Right kidney (tissue), 1 donor: ENCODE measurements around the gene TMEM132E.

ENCODE experiments used
- DNase-seq: peaks from one replicate; pipeline ENCODE4 v3.0.0-alpha.2; 2016

The TMEM132E gene

DNA sequence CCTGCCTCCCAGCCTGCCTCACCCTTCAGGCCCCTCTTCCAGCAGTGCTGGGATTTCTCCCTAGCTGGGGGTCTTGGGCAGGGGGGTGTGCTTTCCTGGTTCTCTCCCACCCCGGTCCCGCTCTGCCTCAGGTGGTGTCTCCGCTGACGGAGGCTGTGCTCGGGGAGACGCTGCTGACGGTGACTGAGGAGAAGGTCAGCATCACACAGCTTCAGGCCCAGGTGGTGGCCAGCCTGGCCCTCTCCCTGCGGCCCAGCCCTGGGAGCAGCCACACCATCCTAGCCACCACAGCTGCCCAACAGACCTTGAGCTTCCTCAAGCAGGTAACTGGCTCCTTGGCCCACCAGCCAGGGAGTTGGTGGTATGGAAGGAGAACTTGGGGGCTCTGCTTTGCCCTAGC lies 56.5 kb downstream of the TMEM132E start:
- DNase-seq = no peak

DNA sequence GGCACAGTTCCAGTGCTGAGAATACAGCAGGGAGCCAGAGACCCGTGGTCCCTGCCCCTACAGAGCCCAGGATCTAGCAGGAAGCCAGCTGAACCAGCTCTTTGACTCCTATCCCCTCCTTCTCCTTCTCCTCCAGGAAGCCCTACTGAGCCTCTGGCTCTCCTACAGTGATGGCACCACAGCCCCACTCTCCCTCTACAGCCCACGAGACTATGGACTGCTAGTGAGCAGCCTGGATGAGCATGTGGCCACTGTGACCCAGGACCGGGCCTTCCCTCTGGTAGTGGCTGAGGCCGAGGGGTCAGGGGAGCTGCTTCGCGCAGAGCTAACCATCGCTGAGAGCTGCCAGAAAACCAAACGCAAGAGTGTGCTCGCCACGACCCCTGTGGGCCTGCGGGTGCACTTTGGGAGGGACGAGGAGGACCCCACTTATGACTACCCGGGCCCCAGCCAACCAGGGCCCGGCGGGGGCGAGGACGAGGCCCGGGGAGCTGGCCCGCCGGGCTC lies 57.7 kb downstream of the TMEM132E start:
- DNase-seq = no peak

DNA sequence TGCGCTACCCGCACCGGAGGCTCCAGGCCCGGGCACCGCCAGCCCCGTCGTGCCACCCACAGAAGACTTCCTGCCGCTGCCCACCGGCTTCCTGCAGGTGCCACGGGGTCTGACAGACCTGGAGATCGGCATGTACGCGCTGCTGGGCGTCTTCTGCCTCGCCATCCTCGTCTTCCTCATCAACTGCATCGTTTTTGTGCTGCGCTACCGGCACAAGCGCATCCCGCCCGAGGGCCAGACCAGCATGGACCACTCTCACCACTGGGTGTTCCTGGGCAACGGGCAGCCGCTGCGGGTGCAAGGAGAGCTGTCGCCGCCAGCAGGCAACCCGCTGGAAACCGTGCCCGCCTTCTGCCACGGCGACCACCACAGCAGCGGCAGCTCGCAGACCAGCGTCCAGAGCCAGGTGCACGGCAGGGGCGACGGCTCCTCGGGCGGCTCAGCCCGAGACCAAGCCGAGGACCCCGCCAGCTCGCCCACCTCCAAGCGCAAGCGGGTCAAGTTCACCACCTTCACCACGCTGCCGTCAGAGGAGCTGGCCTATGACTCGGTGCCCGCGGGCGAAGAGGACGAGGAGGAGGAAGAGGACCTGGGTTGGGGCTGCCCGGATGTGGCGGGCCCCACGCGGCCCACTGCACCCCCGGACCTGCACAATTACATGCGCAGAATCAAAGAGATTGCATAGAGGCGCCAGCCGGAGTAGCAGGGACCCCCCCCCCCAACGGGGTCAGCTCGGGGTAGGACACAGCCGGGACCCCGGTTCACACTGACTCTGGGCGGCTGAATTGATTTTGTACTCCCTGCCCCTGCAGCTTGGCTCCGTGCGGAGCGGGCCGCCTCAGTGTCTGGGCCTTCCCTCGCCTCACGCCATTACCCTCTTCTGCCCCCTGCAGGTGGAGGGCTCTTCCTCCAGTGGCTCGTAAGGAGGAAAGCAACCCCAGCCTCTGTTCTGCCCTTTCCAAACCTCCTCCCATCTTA lies 58.5 kb downstream of the TMEM132E start:
- DNase-seq = peak; percentile 78

DNA sequence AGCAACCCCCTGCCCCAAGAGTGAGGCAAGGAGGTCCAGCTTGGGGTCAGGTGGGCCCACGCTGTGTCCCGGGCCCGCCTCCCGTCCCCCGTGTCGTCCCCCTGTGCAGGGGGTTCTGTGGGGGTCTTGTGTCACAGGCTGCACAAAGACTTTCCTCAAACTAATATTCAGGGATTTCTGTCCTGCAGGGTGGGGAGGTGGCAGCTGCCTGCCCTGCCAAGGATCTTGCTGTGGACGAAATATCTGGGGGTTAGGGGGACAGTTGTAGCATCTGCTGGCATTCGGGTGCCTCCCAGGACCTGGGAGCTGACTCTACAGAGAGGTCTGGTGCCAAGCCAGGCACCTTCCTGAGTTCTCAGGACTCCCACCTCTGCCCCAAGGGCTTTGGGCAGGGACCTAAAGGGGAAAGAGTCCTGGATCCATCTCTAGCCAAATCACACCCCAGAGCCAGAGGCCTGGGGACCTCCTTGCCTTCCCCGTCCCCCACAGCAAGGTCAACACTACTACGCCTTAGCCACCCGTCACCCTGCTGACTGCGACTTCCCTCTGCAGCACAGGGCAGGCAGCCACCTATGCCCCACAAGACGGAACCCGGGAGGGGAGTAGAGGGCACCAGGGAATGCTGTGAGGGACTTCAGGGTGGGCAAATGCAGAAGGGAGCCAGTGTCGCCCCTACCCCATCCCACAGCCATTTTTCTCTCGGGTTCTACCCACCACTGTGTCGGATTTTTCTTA lies 59.3 kb downstream of the TMEM132E start:
- no peak for DNase-seq

DNA sequence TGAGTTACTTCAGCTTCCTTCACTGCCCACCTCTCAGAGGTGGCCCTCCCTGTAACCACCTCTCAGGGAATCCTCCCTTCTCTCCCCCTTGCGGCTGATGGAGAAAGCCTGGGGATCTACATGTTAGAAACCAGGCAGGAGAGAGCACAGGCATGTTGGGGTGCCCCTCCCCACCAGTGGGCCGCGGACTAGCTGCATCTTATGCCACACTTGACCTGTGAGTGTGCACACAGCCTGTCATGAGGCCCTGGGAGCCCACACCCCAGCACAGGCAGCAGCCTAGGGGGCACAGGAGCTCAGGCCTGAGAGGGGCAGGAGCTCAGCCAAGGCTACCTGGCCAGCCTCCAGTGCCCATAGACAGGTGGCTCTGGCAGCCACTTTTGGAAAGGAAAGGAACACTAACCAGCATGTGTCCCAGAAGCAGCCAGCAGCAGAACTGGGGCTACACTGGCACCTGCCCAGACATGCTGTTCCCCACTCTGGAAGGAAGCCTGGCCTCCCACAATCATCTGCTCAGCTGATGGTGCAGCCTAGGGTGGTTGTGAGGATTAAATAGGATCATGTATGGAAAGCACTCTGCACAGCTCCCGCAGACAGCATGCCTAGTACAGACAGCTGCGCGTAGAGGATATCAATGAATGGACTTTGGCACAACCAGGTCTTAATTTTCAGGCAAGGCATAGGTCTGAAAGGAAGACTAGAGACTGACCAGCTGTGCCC lies 60.5 kb downstream of the TMEM132E start:
- no peak for DNase-seq

DNA sequence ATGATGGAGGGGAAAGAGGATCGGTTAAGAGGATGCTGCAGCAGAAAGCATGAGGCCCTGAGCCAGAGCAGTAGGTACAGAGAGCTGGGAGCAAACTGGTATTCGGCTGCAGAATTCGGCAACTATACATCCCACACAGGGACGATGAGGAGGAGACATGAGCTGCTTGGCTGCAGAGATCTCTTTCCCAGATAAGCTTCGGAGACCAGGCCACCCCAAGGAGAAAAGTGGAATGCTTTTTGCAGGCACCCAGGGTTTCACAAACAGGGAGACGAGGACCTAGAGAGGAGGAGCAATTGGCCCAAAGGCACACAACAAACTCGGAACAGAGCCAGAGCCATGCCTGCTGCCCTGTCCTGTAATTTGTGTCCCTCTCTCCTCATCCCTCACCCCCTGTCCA lies 62.0 kb downstream of the TMEM132E start:
- no peak for DNase-seq

DNA sequence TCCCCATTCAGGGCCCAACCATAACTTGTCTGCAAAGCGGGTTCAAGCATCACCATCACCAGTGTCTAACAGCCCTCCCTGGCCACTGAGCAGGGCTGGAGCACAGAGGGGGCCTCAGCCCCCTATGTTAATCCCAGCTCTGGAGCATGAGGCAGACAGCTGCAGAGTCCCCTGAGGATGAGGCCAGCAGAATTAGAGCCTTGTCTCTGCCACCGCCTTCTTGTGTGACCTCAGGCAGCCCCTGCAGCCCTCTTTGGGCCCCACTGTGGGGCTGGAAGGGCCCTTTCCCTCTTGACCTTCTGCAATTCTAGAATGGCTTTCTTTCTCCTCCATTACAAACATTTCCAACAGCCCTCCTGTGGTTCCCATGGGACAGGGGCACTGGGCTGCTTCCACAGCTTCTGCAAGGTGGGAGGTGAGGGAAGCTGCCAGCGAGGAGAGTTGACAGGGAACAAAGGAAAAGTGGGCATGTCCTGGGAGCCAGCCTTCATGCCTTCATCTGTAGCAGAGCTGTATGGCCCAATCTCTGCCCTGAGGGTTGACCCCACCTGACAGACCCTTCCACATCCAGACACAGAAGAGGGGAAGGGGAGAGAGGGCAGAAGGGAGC lies 65.7 kb downstream of the TMEM132E start:
- DNase-seq = no peak

DNA sequence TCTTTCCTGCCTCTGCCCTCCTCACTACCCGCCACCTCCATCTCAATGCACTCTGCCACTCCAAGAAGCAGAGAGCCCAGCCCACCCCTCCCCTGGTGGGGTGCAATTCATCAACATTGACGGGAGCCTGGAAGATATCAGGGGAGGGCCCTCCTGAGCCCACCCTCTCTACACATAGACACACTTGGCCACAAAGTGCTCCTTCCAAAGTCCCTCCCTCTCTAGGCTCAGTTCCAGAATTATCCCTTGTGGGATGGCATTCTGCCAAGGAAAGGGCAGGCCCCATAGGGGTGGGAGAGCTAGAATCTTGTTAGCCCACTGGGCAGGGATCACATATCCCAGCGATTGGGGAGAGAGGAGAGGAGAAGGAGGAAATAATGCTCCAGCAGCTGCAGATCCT lies 66.2 kb downstream of the TMEM132E start:
- peak; percentile 37 for DNase-seq

DNA sequence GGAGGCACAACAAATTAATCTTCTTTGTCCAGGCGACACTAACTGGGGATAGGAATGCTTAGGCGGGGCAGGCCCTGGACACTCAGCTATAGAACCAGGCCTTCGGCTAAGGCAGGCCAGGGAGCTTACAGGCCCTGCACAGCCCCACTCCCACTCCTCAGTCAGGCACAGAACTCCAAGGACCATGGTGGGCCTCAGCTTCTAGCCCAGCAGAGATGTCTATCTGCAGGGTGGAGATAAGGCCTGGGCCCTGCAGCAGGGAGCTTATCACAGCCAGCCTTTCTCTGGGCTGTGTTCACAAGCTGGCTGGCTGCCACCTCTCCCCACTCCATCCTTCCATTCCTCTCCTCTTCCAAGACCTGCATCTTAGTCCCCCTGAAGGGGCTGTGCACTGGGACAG lies 68.1 kb downstream of the TMEM132E start:
- no peak for DNase-seq

DNA sequence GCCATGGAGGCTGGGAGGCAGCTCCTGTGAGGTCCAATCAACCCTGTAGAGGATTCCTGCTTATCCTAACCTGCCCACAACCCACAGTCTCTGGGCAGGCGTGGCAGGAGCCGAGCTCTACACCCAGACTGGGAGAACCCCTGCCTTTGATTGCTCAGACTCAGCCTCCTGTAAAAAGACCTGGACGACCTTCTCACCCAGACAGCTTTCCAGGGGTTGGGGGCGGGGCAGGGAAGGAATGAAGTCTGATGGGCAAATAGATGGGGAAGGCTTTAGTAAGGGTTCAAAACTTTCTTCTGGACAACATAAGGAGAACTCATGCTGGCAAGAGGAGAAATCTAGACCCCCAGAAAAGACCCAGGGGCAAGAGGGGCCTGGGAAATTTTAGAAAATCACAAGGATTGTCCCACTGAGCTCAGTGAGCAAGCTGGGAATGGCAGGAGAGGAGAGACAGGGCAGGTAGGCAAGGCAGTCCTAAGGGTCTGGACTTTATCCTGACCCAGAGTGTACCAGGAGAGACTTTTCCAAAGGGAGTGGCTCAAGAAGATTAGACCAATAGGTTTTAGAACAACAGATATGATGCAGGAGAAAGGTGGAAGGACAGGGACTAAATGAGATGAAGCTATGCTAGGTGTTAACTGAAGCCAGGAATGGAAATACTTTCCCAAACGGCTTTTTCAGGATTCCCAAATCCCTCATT lies 70.8 kb downstream of the TMEM132E start:
- no peak for DNase-seq

DNA sequence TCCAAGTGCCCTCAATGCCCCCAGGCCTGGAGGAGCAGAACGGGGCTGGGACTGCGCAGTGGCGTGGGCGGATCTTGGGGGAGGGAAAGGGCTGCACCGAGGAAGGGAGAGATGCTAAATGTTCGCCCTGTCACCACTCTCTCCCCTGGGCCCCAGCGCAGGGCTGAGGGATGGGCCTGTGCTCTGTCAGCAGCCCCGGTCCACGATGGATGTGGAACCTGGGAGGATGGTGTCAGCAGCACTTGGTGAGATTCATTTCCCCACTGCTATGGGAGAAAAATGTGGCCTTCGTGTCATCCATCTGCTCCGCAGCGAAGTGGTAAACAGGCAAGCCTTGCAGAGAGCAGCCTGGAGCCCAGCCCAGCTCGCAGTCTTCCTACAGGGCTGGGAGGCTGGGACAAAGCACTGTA lies 72.0 kb downstream of the TMEM132E start:
- no peak for DNase-seq

DNA sequence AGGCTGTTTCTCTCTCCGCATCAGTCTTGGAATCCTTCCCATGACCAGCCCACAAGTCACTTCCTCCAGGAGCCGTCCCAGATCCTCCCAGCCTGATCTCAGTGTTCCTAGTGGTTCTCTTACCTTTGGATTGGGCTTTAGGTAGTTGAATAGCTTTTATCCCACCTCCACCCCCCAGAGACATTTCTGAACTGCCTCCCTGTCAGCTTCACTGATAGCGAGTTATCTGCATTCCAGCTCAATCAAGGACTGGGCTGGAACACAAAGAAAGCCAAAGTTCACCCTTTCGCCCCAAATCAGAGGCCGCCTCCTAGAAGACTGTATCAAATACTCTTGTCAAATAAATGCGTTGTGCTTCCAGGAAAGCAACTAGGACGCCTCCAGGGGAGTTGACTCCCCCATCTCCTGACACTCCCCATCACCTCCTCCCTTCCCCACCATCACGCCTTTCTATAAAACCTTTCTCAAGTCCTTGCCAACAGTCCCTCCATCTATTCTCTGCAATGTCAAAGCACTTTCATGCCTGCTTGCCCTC lies 72.7 kb downstream of the TMEM132E start:
- DNase-seq = no peak

DNA sequence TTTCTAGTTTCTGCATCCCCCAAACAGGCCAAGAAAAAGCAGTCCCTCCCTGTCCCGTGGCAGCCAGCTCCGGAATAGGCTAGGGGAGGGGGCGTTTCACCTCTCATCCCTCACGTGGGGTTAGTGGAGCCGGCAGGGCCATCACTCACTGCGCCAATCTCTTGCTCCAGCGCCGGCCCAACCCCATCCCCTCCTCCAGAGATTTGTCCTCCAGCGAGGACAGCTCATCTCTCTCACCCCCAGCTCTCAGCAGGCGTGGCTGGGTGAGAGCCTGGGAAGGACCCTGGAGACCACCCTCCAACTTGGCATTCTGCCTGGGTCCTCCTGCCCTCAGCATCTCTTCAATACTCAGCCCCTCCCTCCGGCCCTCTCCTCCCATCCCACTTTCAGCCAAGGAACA lies 74.1 kb downstream of the TMEM132E start:
- no peak for DNase-seq

DNA sequence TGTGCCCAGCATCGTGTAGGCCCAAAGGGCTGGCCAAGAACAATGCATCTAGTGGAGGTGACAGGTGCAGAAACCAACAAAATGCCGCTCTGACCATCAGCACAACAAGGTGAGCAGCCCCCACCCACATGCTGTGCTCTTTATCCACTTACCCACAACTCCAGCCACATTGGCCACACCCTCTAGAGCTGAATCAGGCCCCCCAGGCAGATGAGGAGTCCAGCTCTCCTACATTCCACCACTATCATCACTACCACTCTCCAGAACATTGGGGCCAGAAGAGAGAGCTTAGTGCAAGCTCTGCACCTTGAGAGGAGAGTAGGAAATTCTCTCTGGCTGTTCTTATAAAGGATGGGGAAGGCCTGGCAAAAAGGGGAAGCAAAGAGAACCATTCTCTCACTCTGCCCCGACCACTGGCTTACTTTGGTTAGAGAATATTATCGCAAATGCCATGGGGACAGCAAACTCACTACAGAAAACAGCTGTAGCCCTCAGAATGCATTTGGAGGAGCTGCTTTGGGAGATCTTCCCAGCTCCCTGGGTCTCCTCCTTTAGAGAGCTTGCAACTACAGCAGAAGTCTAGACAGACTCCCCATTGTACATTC lies 75.0 kb downstream of the TMEM132E start:
- no peak for DNase-seq

DNA sequence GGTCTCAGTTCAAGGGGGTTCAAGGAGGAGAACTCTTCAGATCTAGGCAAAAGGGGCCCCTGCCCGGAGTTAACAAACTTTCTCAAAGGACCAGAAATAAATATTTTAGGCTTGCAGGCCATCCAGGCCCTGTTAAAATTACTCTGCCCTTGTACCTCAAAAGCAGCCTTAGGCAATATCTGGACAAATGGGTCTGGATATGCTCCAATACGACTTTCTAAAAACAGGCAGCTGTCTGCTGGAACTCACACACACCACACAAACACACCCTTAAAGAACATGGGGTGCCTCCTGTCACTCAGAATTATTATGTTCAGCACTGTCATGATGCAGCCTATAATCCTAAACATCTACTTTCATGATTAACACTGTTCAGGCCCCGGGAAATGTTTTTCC lies 75.5 kb downstream of the TMEM132E start:
- DNase-seq = no peak

DNA sequence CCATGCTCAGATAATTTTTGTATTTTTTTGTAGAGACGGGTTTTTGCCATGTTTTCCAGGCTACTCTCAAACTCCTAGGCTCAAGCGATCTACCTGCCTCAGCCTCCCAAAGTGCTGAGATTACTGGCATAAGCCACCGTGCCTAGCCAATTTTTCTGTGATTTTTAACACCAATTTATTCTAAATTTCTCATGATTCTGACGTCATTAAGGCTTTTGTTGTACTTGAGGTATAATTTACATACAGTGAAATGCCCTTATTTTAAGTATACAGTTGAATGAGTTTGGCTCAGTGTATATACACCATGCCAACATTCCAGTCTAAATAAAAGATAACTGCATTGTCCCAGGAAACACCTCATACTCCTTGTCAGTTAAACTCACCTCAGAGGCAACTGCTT lies 77.4 kb downstream of the TMEM132E start:
- DNase-seq = no peak

DNA sequence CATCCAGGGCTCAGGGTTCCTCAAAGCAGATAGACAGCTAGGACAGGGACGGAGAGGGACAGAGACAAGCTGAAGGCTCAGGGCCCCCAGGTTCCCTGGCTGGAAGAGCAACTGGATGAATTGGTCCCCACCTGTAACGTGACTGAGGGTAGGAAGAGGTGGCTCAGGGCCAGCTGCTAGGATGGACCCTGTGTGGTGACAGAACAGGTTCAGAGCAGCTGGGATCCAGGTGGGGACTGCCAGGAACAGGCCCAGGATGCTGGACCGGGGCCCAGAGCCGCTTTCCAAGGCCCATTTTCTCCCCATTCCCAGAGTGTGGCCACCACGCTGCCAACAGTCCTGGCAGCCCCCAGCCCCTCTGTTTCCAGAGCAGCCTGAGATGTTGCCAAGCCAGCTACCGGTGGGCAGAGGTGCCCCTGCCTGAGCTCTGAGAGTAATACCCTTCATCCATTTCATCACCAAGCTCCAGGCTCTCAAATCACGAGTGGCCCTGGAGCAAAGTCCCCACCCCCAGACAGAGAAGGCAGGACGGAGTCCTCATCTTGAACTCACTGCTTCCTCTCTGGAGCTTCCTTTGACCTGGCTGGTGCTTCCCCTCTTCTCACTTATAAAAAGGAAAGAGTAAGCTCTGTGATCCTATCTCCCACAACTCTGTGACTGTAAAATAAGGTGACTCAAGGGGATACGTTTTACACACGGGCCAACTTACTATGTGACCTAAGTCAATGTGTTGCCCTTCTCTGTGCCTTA lies 79.6 kb downstream of the TMEM132E start:
- no peak for DNase-seq

DNA sequence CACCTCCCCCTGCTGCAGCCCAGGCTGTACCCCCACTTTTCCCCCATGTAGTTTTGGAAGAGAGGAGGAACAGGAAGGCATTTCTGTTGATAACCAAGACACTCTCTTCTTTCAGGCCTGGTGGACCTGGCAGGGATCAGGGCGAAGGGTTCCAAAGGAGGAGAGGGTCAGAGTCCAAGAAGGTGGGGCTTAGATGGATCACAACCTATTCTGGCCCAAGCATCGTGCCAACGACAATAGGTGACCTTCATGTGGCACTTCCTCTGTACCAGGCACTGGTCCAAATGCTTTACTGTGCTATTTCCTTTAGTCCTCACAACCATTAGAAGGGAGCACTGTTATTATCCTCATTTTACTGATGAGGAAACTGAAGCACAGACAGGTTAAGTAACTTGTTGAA lies 84.3 kb downstream of the TMEM132E start:
- no peak for DNase-seq

DNA sequence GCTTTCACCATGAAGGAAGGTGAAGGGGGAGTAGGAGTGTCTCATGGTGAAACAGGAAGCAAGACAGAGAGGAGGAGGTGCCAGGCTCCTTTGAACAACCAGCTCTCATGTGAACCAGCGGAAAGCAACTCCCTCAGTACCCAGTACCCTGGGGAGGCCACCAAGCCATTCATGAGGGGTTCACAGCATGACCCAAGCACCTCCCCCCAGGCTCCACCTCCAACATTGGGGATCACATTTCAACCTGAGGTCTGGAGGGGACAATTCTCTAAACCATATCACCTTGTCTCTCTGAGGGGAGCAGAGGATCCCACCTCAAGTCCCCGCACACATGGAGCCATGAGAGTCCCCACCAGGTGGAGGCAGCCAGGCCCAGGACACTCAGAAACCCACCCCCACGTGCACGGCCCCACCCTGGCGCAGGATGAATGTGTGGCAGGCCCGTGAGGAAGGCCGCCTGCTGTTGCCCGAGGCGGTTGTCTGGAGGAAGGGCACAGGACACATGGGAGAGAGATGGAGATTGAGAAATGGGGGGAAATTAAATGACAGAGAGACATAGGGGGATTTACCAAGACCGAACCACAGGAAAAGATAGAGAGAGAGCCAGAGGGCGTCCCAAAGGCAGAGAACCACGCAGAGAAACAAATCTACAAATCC lies 85.9 kb downstream of the TMEM132E start:
- no peak for DNase-seq
